Pancreas (tissue), 10 donors: ENCODE measurements around the gene THPO. TPM values are rescaled to one million over a fixed set of nuclear protein-coding genes. Genes with fewer than 3 reads are reported as not detected.

Experiments
- ATAC-seq, 4 donors: fragments of 200-7000 bp; cut with Tn5 transposase; one replicate each; pipeline versions ENCODE4 v1.8.0 to v1.9.1; 2020; ENCODE audit warnings: mild to moderate bottlenecking in 4 of 4, moderate library complexity in 4 of 4
- DNase-seq, 6 donors: peaks; one replicate each; pipeline ENCODE4 v3.0.0-alpha.2; 2020
- FAIRE-seq: peaks from 2 replicates; lab custom pipeline; 2012; peaks lifted over from hg19 to GRCh38; lab: Jason Lieb, UNC
- H3K27ac ChIP-seq, 4 donors: fragments of 200-600 bp; sonication (generic); 1 replicate in 3 of 4; 2 replicates in 1 of 4; pipeline versions ENCODE4 v1.5.0 to v1.8.0; 2020
- H3K27me3 ChIP-seq, 4 donors: fragments of 200-600 bp; one replicate each; pipeline ENCODE4 v1.8.0; 2021
- H3K36me3 ChIP-seq, 3 donors: fragments of 200-600 bp; sonication (generic) in 1 of 3; one replicate each; pipeline versions ENCODE4 v1.5.0 to v1.8.0; 2020 to 2021
- H3K4me1 ChIP-seq, 3 donors: fragments of 200-600 bp; one replicate each; pipeline ENCODE4 v1.8.0; 2021
- H3K4me3 ChIP-seq, 4 donors: fragments of 200-600 bp; sonication (generic) in 2 of 4; one replicate each; pipeline versions ENCODE4 v1.5.0 to v1.8.0; 2020 to 2021
- H3K9me3 ChIP-seq, 4 donors: fragments of 200-600 bp; one replicate each; pipeline ENCODE4 v1.8.0; 2021
- CTCF ChIP-seq, 4 donors: fragments of 200-600 bp; sonication (generic) in 3 of 4; IDR thresholded peaks; one replicate each; pipeline versions ENCODE4 v1.5.0 to v1.8.0; 2021; ENCODE audit warnings: antibody characterized with exemption in 4 of 4
- WGBS, 2 donors: extraction: QIAGEN DNeasy Blood & Tissue Kit; methylation state at CpG; one replicate each; pipeline ENCODE4 v1.1.7; 2013; 5-methylcytosine and 5-hydroxymethylcytosine counted together
- intact Hi-C, 3 donors: fragments of 100-400 bp; cut with DNase I; formaldehyde crosslinking; loops; one replicate each; pipeline versions ENCODE4 v1.11.1 to v1.14.2; 2022
- polyA plus RNA-seq, 2 donors: library from polyadenylated mRNA; stranded (reverse); fragments of 200-250 nt; gene quantifications; one replicate each; pipeline ENCODE4 v1.2.3, GENCODE V29; 2013
- total RNA-seq, 6 donors: library from RNA; stranded (reverse); fragmentation: NEBNext Ultra II Directional in 4 of 6; extraction: Animal tissue kit (Norgen Biotek cat#: 25700) in 4 of 6; gene quantifications; one replicate each; pipeline versions ENCODE4 v1.2.1 to v1.2.4, GENCODE V29; 2021 to 2023
- donor health status: healthy with polysubstance abuse.
- donor health status: DM: no; HTN: no; CAD: no; lungs with moderate emphysema.
- donor health status: DM: no; HTN: no; CAD: no.
- donor health status: control.
- donor health status: control.
- donor health status: Bipolar disorder and iron deficiency.
- donor health status: DM: yes; HTN: yes; CAD: no.
- donor health status: DM: no; HTN: no; CAD: no.
- donor health status: DM: no; HTN: no; CAD: no.
- donor health status: DM: yes; HTN: yes; CAD: no.

Gene THPO
- total and polyA plus RNA-seq, 8 donors = 0.28 to 1.3 (median 0.54) TPM; not detected in 1

GRCh38 chr3:184372296-184372821 lies 5.6 kb downstream of the THPO start:
- Histone ChIP-seq H3K4me3 (no peak overlapping the region), H3K27ac (peak overlapping the region in 1 of 4 donors; percentile 4), H3K9me3 (no peaks in the 10 kb centered on the region), H3K36me3 (peaks cover 0 to 4% (median 3%) of the 10 kb centered on the region in 3 donors), H3K4me1 (peaks cover 4 to 14% (median 9%) of the 10 kb centered on the region in 3 donors), H3K27me3 (no peaks in the 10 kb centered on the region)
- no peak for TF ChIP-seq CTCF (IDR thresholded peaks at IDR 0.05)
- FAIRE-seq (no peak), ATAC-seq (no peak), DNase-seq (no peak)
- intact Hi-C loops = loop anchor here in 1 of 3 donors (5.0 kb wide), 1 partner anchor 170 kb away; no protein-coding TSS in a partner anchor
- WGBS, 2 donors = 73 to 75% methylated on average over 8 of the region's 8 CpGs

GRCh38 chr3:184371570-184372018 lies 6.4 kb downstream of the THPO start:
- Histone ChIP-seq H3K27me3 (no peaks in the 10 kb centered on the region), H3K4me1 (peaks cover 4 to 11% (median 7%) of the 10 kb centered on the region in 3 donors), H3K9me3 (no peaks in the 10 kb centered on the region), H3K36me3 (peaks cover 0 to 4% (median 3%) of the 10 kb centered on the region in 3 donors), H3K27ac (peak overlapping the region in 2 of 4 donors; percentile 4 to 37), H3K4me3 (no peak overlapping the region)
- ATAC-seq = peak; percentile 97 to 99 (median 98)
- FAIRE-seq = no peak
- WGBS, 2 donors = 24 to 26% methylated on average over 5 of the region's 5 CpGs
- intact Hi-C loops = loop anchor here in 1 of 3 donors (5.0 kb wide), 1 partner anchor 171 kb away; no protein-coding TSS in a partner anchor
- peak; percentile 90 to 95 (median 94) for TF ChIP-seq CTCF (IDR thresholded peaks at IDR 0.05)
- peak; percentile 72 to 95 (median 90) for DNase-seq

DNA sequence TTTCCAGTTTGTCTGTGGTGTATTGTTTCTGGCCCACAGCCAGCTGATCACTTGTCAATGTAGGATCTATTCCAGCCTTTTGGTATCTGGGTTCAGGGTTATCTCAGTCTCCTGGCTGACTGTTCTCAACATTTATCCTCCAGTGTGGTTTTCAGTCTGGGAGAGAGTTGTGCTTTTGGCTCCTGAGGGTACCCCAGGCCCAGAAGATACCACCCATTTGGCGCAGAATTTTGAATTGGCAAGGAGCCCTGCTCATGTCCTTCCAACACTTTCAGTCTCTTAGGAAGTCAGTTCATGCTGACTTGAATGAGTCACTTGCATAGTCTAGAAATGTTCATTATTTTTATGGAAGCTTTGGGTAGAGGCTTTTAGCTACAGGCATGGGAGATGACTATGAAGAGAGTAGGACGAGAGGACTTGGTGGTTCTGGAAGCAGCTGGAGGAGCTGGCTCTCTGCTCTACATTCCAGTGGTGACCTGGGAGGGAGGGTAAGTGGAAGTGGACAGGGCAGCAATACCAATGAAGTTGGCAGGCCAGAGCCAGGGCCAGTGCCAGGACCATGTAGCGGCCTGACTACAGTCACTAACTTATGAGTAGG lies 9.3 kb downstream of the THPO start:
- Histone ChIP-seq H3K4me1 (peaks cover 4 to 21% (median 7%) of the 10 kb centered on the region in 3 donors), H3K9me3 (no peaks in the 10 kb centered on the region), H3K36me3 (peaks cover 0 to 8% (median 4%) of the 10 kb centered on the region in 3 donors), H3K27ac (no peak overlapping the region), H3K27me3 (no peaks in the 10 kb centered on the region), H3K4me3 (no peak overlapping the region)
- FAIRE-seq (no peak), ATAC-seq (peak in 2 of 4 donors; percentile 3 to 8), DNase-seq (peak in 1 of 6 donors; percentile 32)
- 43 to 45% methylated on average over 3 of the region's 3 CpGs for WGBS, 2 donors
- TF ChIP-seq CTCF (IDR thresholded peaks at IDR 0.05) = no peak
- intact Hi-C loops = no loop called here

DNA sequence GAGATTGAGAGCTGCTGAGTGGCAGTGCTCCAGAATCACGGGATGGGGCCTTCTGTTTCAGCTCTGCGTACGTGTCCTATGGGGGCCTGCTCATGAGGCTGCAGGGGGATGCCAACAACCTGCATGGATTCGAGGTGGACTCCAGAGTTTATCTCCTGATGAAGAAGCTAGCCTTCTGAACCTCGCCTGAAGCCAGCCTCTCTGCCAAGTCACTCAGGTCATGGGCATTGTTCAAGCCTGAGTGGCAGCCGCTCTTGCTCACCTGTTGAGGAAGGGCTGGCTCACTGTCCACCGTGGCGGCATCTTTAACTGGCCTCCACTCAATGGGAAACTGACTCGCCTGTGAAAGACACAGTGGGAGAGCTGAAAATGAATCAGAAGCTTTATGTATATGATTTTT lies 9.9 kb downstream of the THPO start:
- WGBS, 2 donors = 82 to 83% methylated on average over 9 of the region's 9 CpGs
- H3K36me3 ChIP-seq = peaks cover 0 to 8% (median 4%) of the 10 kb centered on the region in 3 donors
- no peak overlapping the region for H3K27ac ChIP-seq

More for the DNA sequence above, 9.9 kb downstream of the THPO start:
- DNase-seq (no peak), ATAC-seq (no peak), FAIRE-seq (no peak)
- H3K4me1 ChIP-seq = peaks cover 4 to 21% (median 7%) of the 10 kb centered on the region in 3 donors
- intact Hi-C loops = no loop called here
- no peak for TF ChIP-seq CTCF (IDR thresholded peaks at IDR 0.05)
- no peaks in the 10 kb centered on the region for H3K27me3 ChIP-seq
- H3K4me3 ChIP-seq = no peak overlapping the region
- H3K9me3 ChIP-seq = no peaks in the 10 kb centered on the region
